Hepatocyte (in vitro differentiated cells): Measurements from ENCODE around the gene NFKB2. TPM values are rescaled to one million over a fixed set of nuclear protein-coding genes. Genes with fewer than 3 reads are reported as not detected.

Experiments used
- DNase-seq: peaks from one replicate; pipeline ENCODE4 v3.0.0-alpha.2; 2016; ENCODE audit warnings: low spot score
- H2AFZ ChIP-seq: fragments of 200-600 bp; sonication (generic); 2 replicates; pipeline ENCODE4 v1.6.0; 2016; ENCODE audit warnings: antibody characterized with exemption, mild to moderate bottlenecking
- H3K27ac ChIP-seq: fragments of 200-600 bp; sonication (generic); 2 replicates; pipeline ENCODE4 v1.5.1; 2016; ENCODE audit warnings: mild to moderate bottlenecking
- H3K27me3 ChIP-seq: fragments of 200-600 bp; sonication (generic); 2 replicates; pipeline ENCODE4 v1.6.1; 2016
- H3K36me3 ChIP-seq: fragments of 200-600 bp; sonication (generic); replicated peaks from 2 replicates; pipeline ENCODE4 v1.5.1; 2016; ENCODE audit warnings: low read depth; ENCODE audit not compliant: insufficient read depth
- H3K4me1 ChIP-seq: fragments of 200-600 bp; sonication (generic); 2 replicates; pipeline ENCODE4 v1.5.1; 2016; ENCODE audit warnings: mild to moderate bottlenecking, moderate library complexity; ENCODE audit not compliant: insufficient read depth
- H3K4me2 ChIP-seq: fragments of 200-600 bp; sonication (generic); 2 replicates; pipeline ENCODE4 v1.6.0; 2016
- H3K4me3 ChIP-seq: fragments of 200-600 bp; sonication (generic); 2 replicates; pipeline ENCODE4 v1.5.1; 2016; ENCODE audit warnings: mild to moderate bottlenecking
- H3K79me2 ChIP-seq: fragments of 200-600 bp; sonication (generic); 2 replicates; pipeline ENCODE4 v1.6.0; 2017; ENCODE audit warnings: mild to moderate bottlenecking
- H3K9me2 ChIP-seq: fragments of 200-600 bp; sonication (generic); replicated peaks from 2 replicates; pipeline ENCODE4 v1.6.0; 2017; ENCODE audit warnings: mild to moderate bottlenecking; ENCODE audit not compliant: insufficient read depth
- H3K9me3 ChIP-seq: fragments of 200-600 bp; sonication (generic); 2 replicates; pipeline ENCODE4 v1.5.1; 2016; ENCODE audit warnings: low read depth, mild to moderate bottlenecking
- H4K20me1 ChIP-seq: fragments of 200-600 bp; sonication (generic); 2 replicates; pipeline ENCODE4 v1.6.0; 2016; ENCODE audit warnings: mild to moderate bottlenecking; ENCODE audit not compliant: insufficient read depth, poor library complexity, severe bottlenecking
- CTCF ChIP-seq: fragments of 200-600 bp; sonication (generic); IDR thresholded peaks from 2 replicates; pipeline ENCODE4 v1.5.1; 2016; ENCODE audit warnings: antibody characterized with exemption, mild to moderate bottlenecking; ENCODE audit not compliant: poor library complexity
- EZH2 ChIP-seq: fragments of 200-600 bp; sonication (generic); IDR thresholded peaks from 2 replicates; pipeline ENCODE4 v1.6.1; 2016; ENCODE audit warnings: antibody characterized with exemption, mild to moderate bottlenecking, borderline replicate concordance
- EZH2phosphoT487 ChIP-seq: fragments of 200-600 bp; sonication (generic); IDR thresholded peaks from one replicate; pipeline ENCODE4 v1.6.1; 2018; ENCODE audit warnings: antibody characterized with exemption, mild to moderate bottlenecking, low read depth, moderate library complexity; ENCODE audit not compliant: unreplicated experiment, severe bottlenecking
- WGBS: methylation state at CpG from one replicate; pipeline ENCODE4 v1.1.6; 2016; ENCODE audit warnings: low lambda C conversion rate; ENCODE audit errors: missing lambda C conversion rate; 5-methylcytosine and 5-hydroxymethylcytosine counted together
- polyA plus RNA-seq: library from polyadenylated mRNA; unstranded; fragments of >200 nt; fragmentation: Nextera tagmentation; extraction: Ambion mirVana; gene quantifications from 2 replicates; pipeline ENCODE4 v1.2.1, GENCODE V29; 2016
- total RNA-seq: library from RNA; depleted of rRNA; stranded (reverse); fragments of >200 nt; gene quantifications from 2 replicates; pipeline ENCODE4 v1.2.3, GENCODE V29; 2014

The NFKB2 gene
- total and polyA plus RNA-seq, 2 experiments from 2014 or later: 23.2 to 27.4 TPM

- H3K27ac ChIP-seq: no peak overlapping the region
Measured at GRCh38 chr10:102384606-102385429, 10.7 kb upstream of the NFKB2 start.

GRCh38 chr10:102389894-102390293 is 5.6 kb upstream of the NFKB2 start:
- Histone ChIP-seq H2AFZ (no peak overlapping the region), H3K36me3 (no peaks in the 10 kb centered on the region), H3K4me3 (no peak overlapping the region), H3K79me2 (no peaks in the 10 kb centered on the region), H3K4me2 (no peak overlapping the region), H3K9me3 (no peaks in the 10 kb centered on the region), H3K27ac (no peak overlapping the region), H3K4me1 (peaks cover 6% of the 10 kb centered on the region), H4K20me1 (no peaks in the 10 kb centered on the region), H3K27me3 (no peaks in the 10 kb centered on the region), H3K9me2 (no peaks in the 10 kb centered on the region)
- TF ChIP-seq EZH2phosphoT487: no peak
- no peak for TF ChIP-seq CTCF
- no peak for TF ChIP-seq EZH2
- no peak for DNase-seq
- 73% methylated on average over 3 of the region's 3 CpGs for WGBS

More at GRCh38 chr10:102384606-102385429, 10.7 kb upstream of the NFKB2 start:
- Histone ChIP-seq H3K4me2 (no peak overlapping the region), H3K36me3 (no peaks in the 10 kb centered on the region), H3K9me3 (no peaks in the 10 kb centered on the region), H4K20me1 (no peaks in the 10 kb centered on the region), H2AFZ (no peak overlapping the region), H3K27me3 (no peaks in the 10 kb centered on the region), H3K4me1 (no peaks in the 10 kb centered on the region), H3K79me2 (no peaks in the 10 kb centered on the region), H3K4me3 (no peak overlapping the region), H3K9me2 (no peaks in the 10 kb centered on the region)
- TF ChIP-seq EZH2 (no peak), EZH2phosphoT487 (no peak), CTCF (no peak)
- DNase-seq: no peak
- WGBS: 71% methylated on average over 4 of the region's 4 CpGs

GRCh38 chr10:102392306-102392705 is 3.2 kb upstream of the NFKB2 start:
- H3K27ac ChIP-seq: no peak overlapping the region
- TF ChIP-seq EZH2phosphoT487 (no peak), EZH2 (no peak), CTCF (no peak)
- peaks cover 11% of the 10 kb centered on the region for H3K79me2 ChIP-seq
- H3K4me2 ChIP-seq: no peak overlapping the region
- 87% methylated on average over 5 of the region's 5 CpGs for WGBS
- H4K20me1 ChIP-seq: no peaks in the 10 kb centered on the region
- no peak for DNase-seq
- peaks cover 14% of the 10 kb centered on the region for H3K4me1 ChIP-seq
- H2AFZ ChIP-seq: no peak overlapping the region
- H3K9me3 ChIP-seq: no peaks in the 10 kb centered on the region
- no peaks in the 10 kb centered on the region for H3K36me3 ChIP-seq
- no peaks in the 10 kb centered on the region for H3K27me3 ChIP-seq
- H3K9me2 ChIP-seq: no peaks in the 10 kb centered on the region
- no peak overlapping the region for H3K4me3 ChIP-seq
